ENCODE measurements around the gene GABBR1. TPM values are rescaled to one million over a fixed set of nuclear protein-coding genes. Genes with fewer than 3 reads are reported as not detected.

Gene GABBR1
- polyA plus RNA-seq, 1 donor from 2014 or later: 108 TPM

GRCh38 chr6:29630315-29630714 is 2.7 kb downstream of the GABBR1 start:
- Histone ChIP-seq H3F3A (ENCODE audit: insufficient read depth, low read length, poor library complexity, severe bottlenecking) (no peaks in the 10 kb centered on the region), H3K4me2 (ENCODE audit: low read length) (peak overlapping the region; percentile 99), H2AFZ (ENCODE audit: low read depth, low read length) (no peak overlapping the region), H3K9me2 (ENCODE audit: insufficient read depth, low read length) (no peaks in the 10 kb centered on the region), H3K4me3 (ENCODE audit: low read length) (peak overlapping the region; percentile 69), H3K9ac (ENCODE audit: low read length) (peak overlapping the region; percentile 25), H4K20me1 (ENCODE audit: insufficient read depth) (no peaks in the 10 kb centered on the region), H3K79me2 (replicated peaks; ENCODE audit: insufficient read depth, low read length) (peaks cover 26% of the 10 kb centered on the region), H3K9me3 (ENCODE audit: low read length) (no peaks in the 10 kb centered on the region), H3K36me3 (ENCODE audit: insufficient read depth, low read length) (no peaks in the 10 kb centered on the region), H3K27me3 (ENCODE audit: insufficient read depth, low read depth, low read length) (no peaks in the 10 kb centered on the region), H3K27ac (ENCODE audit: low read length) (no peak overlapping the region)
- TF ChIP-seq EP300 (conservative IDR thresholded peaks at IDR 0.05; ENCODE audit: poor library complexity, severe bottlenecking) (no peak), POLR2AphosphoS5 (IDR thresholded peaks at IDR 0.05) (no peak), TAF1 (IDR thresholded peaks at IDR 0.05; ENCODE audit: low read depth) (no peak), REST (IDR thresholded peaks at IDR 0.05; ENCODE audit: borderline replicate concordance) (no peak), CTCF (IDR thresholded peaks at IDR 0.05; ENCODE audit: poor library complexity, severe bottlenecking) (no peak), SMC3 (conservative IDR thresholded peaks at IDR 0.05; ENCODE audit: poor library complexity) (no peak), RAD21 (conservative IDR thresholded peaks at IDR 0.05) (no peak), MXI1 (conservative IDR thresholded peaks at IDR 0.05; ENCODE audit: poor library complexity, severe bottlenecking) (no peak), EZH2 (IDR thresholded peaks at IDR 0.05; ENCODE audit: borderline replicate concordance, insufficient read depth, low read length, poor library complexity, severe bottlenecking) (no peak)

- Histone ChIP-seq H3K79me2 (replicated peaks; ENCODE audit: insufficient read depth, low read length) (peaks cover 26% of the 10 kb centered on the region), H3K27ac (ENCODE audit: low read length) (peak overlapping the region; percentile 90), H3K9me3 (ENCODE audit: low read length) (no peaks in the 10 kb centered on the region), H3F3A (ENCODE audit: insufficient read depth, low read length, poor library complexity, severe bottlenecking) (no peaks in the 10 kb centered on the region), H3K4me2 (ENCODE audit: low read length) (peak overlapping the region; percentile 99), H3K27me3 (ENCODE audit: insufficient read depth, low read depth, low read length) (no peaks in the 10 kb centered on the region), H3K9ac (ENCODE audit: low read length) (peak overlapping the region; percentile 88), H3K4me3 (ENCODE audit: low read length) (peak overlapping the region; percentile 69), H3K9me2 (ENCODE audit: insufficient read depth, low read length) (no peaks in the 10 kb centered on the region), H4K20me1 (ENCODE audit: insufficient read depth) (no peaks in the 10 kb centered on the region), H2AFZ (ENCODE audit: low read depth, low read length) (no peak overlapping the region), H3K36me3 (ENCODE audit: insufficient read depth, low read length) (no peaks in the 10 kb centered on the region)
- TF ChIP-seq POLR2AphosphoS5 (IDR thresholded peaks at IDR 0.05) (no peak), TAF1 (IDR thresholded peaks at IDR 0.05; ENCODE audit: low read depth) (no peak), MXI1 (conservative IDR thresholded peaks at IDR 0.05; ENCODE audit: poor library complexity, severe bottlenecking) (no peak), EZH2 (IDR thresholded peaks at IDR 0.05; ENCODE audit: borderline replicate concordance, insufficient read depth, low read length, poor library complexity, severe bottlenecking) (no peak), SMC3 (conservative IDR thresholded peaks at IDR 0.05; ENCODE audit: poor library complexity) (no peak), EP300 (conservative IDR thresholded peaks at IDR 0.05; ENCODE audit: poor library complexity, severe bottlenecking) (no peak), RAD21 (conservative IDR thresholded peaks at IDR 0.05) (no peak), REST (IDR thresholded peaks at IDR 0.05; ENCODE audit: borderline replicate concordance) (no peak)
Observed at GRCh38 chr6:29629571-29629970, 3.4 kb downstream of the GABBR1 start.
